ENCODE measurements around the gene SH2D3A. TPM values are rescaled to one million over a fixed set of nuclear protein-coding genes. Genes with fewer than 3 reads are reported as not detected.

Gene SH2D3A
- total and polyA plus RNA-seq, 2 of the 8 experiments (the other 6 are each of a cell fraction or from before 2014, with no cell fraction given), result 14.5 to 22.1 TPM

DNA sequence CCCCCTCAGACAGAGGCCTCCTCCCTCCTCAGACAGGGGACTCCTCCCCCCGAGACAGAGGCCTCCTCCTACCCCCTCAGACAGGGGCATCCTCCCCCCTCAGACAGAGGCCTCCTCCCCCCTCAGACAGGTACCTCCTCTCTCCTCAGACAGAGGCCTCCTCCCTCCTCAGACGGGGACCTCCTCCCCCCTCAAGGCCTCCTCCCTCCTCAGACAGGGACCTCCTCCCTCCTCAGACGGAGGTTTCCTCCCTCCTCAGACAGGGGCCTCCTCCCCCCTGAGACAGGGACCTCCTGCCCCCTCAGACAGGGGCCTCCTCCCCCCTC, 60.6 kb downstream of the SH2D3A start (continued):
- TF ChIP-seq HDAC2 (IDR thresholded peaks at IDR 0.05; ENCODE audit: borderline replicate concordance in 1 of 2, low read depth in 2 of 2, low read length in 2 of 2) (no peak), TBP (IDR thresholded peaks at IDR 0.05; ENCODE audit: low read depth, low read length) (no peak), ZNF274 (IDR thresholded peaks at IDR 0.05; ENCODE audit: borderline replicate concordance, extremely low read depth, low read length) (no peak)

All from H1 (cell line).